CD14-positive monocyte (primary cell): ENCODE results near the gene BRSK2. TPM values are rescaled to one million over a fixed set of nuclear protein-coding genes. Genes with fewer than 3 reads are reported as not detected.

ENCODE experiments used
- DNase-seq, 3 donors: peaks; one replicate each; pipeline ENCODE4 v3.0.0-alpha.2; 2011 to 2022
- H2AFZ ChIP-seq: 2 replicates; pipeline ENCODE4 v1.6.0; 2012; ENCODE audit warnings: mild to moderate bottlenecking, low read depth, low read length, inconsistent platforms; ENCODE audit not compliant: insufficient read depth, poor library complexity, severe bottlenecking
- H3K27ac ChIP-seq, 2 donors: 1 replicate in 1 of 2; 2 replicates in 1 of 2; pipeline ENCODE4 v1.5.1; 2012 to 2013; ENCODE audit warnings: low read length in 2 of 2, control low read depth in 1 of 2, inconsistent platforms in 1 of 2, low read depth in 1 of 2, mild to moderate bottlenecking in 1 of 2
- H3K27me3 ChIP-seq, 2 donors: one replicate each; pipeline versions ENCODE4 v1.6.0 to v1.6.1; 2011 to 2013; ENCODE audit warnings: low read length in 2 of 2; ENCODE audit not compliant: control insufficient read depth in 2 of 2, insufficient read depth in 2 of 2
- H3K36me3 ChIP-seq, 2 donors: replicated peaks in 1 of 2; 1 replicate in 1 of 2; 2 replicates in 1 of 2; pipeline versions ENCODE4 v1.5.1 to v1.6.1; 2012 to 2013; ENCODE audit warnings: low read length in 2 of 2, control low read depth in 1 of 2, inconsistent platforms in 1 of 2, mild to moderate bottlenecking in 1 of 2; ENCODE audit not compliant: insufficient read depth in 2 of 2, control insufficient read depth in 1 of 2
- H3K4me1 ChIP-seq, 2 donors: 1 replicate in 1 of 2; 2 replicates in 1 of 2; pipeline versions ENCODE4 v1.5.1 to v1.6.1; 2012 to 2013; ENCODE audit warnings: low read length in 2 of 2, control low read depth in 1 of 2, inconsistent platforms in 1 of 2, mild to moderate bottlenecking in 1 of 2, moderate library complexity in 1 of 2; ENCODE audit not compliant: insufficient read depth in 2 of 2, control insufficient read depth in 1 of 2
- H3K4me2 ChIP-seq: replicated peaks from 2 replicates; pipeline ENCODE3; 2012; ENCODE audit warnings: low read length, moderate library complexity, mild to moderate bottlenecking; ENCODE audit not compliant: poor library complexity, severe bottlenecking; ENCODE audit errors: extremely low read depth
- H3K4me3 ChIP-seq, 3 experiments: fragments of 200-600 bp in 1 of 3; sonication (generic) in 1 of 3; replicated peaks in 1 of 3; 1 replicate in 2 of 3; 2 replicates in 1 of 3; pipeline ENCODE4 v1.5.1; 2011 to 2013; ENCODE audit warnings: low read length in 3 of 3, mild to moderate bottlenecking in 3 of 3, control low read depth in 2 of 3, low read depth in 2 of 3, inconsistent platforms in 1 of 3, moderate library complexity in 1 of 3
- H3K79me2 ChIP-seq: 2 replicates; pipeline ENCODE4 v1.6.0; 2012; ENCODE audit warnings: mild to moderate bottlenecking, control low read depth, inconsistent platforms, low read length, moderate library complexity; ENCODE audit not compliant: insufficient read depth
- H3K9ac ChIP-seq: 2 replicates; pipeline ENCODE4 v1.6.0; 2017; ENCODE audit warnings: low read length, mild to moderate bottlenecking; ENCODE audit not compliant: insufficient read depth, poor library complexity, severe bottlenecking
- H3K9me3 ChIP-seq, 2 donors: replicated peaks in 1 of 2; 1 replicate in 1 of 2; 2 replicates in 1 of 2; pipeline versions ENCODE4 v1.5.1 to v1.6.1; 2012 to 2013; ENCODE audit warnings: low read length in 2 of 2, control low read depth in 1 of 2; ENCODE audit not compliant: control insufficient read depth in 1 of 2, insufficient read depth in 1 of 2
- H4K20me1 ChIP-seq: 2 replicates; pipeline ENCODE4 v1.6.0; 2012; ENCODE audit warnings: mild to moderate bottlenecking, low read length, control low read depth, moderate library complexity; ENCODE audit not compliant: insufficient read depth
- H3K27ac Mint-ChIP-seq, 7 donors: one replicate each; pipeline ENCODE4 v1.8.0; 2020; ENCODE audit warnings: mild to moderate bottlenecking in 7 of 7, mixed read lengths in 7 of 7, moderate library complexity in 6 of 7, inconsistent platforms in 2 of 7
- H3K27me3 Mint-ChIP-seq, 3 donors: one replicate each; pipeline ENCODE4 v1.8.0; 2021 to 2022; ENCODE audit warnings: low read depth in 3 of 3, mild to moderate bottlenecking in 3 of 3, mixed read lengths in 3 of 3, moderate library complexity in 3 of 3, inconsistent platforms in 1 of 3
- H3K36me3 Mint-ChIP-seq, 2 donors: one replicate each; pipeline ENCODE4 v1.8.0; 2020; ENCODE audit warnings: mixed read lengths in 2 of 2, inconsistent platforms in 1 of 2, mild to moderate bottlenecking in 1 of 2
- H3K4me1 Mint-ChIP-seq: one replicate; pipeline ENCODE4 v1.8.0; 2020; ENCODE audit warnings: mild to moderate bottlenecking, mixed read lengths
- H3K4me3 Mint-ChIP-seq, 2 donors: one replicate each; pipeline ENCODE4 v1.8.0; 2020; ENCODE audit warnings: mild to moderate bottlenecking in 2 of 2, mixed read lengths in 2 of 2, moderate library complexity in 1 of 2
- H3K9me3 Mint-ChIP-seq, 7 donors: one replicate each; pipeline ENCODE4 v1.8.0; 2020 to 2022; ENCODE audit warnings: mixed read lengths in 7 of 7, mild to moderate bottlenecking in 6 of 7, moderate library complexity in 6 of 7, inconsistent platforms in 2 of 7
- WGBS: methylation state at CpG from one replicate; pipeline ENCODE4 v1.1.5; 2013; ENCODE audit warnings: missing lambda C conversion rate; ENCODE audit not compliant: insufficient coverage; 5-methylcytosine and 5-hydroxymethylcytosine counted together
- intact Hi-C, 2 donors: fragments of 100-400 bp; cut with micrococcal nuclease; formaldehyde crosslinking; loops; one replicate each; pipeline versions ENCODE4 v1.15.0 to v1.15.1; 2023
- polyA plus RNA-seq, 3 donors: library from polyadenylated mRNA; depleted of rRNA in 1 of 3; unstranded in 2 of 3; stranded (reverse) in 1 of 3; fragments of 300-500 nt in 2 of 3; fragments of >200 nt in 1 of 3; fragmentation: Illumina TruSeq in 2 of 3; gene quantifications; 1 replicate in 2 of 3; 2 replicates in 1 of 3; pipeline ENCODE4 v1.2.3, GENCODE V29; 2012 to 2021
- TF ChIP-seq, protein P1 (sequence below): fragments of 200-600 bp; IDR thresholded peaks from one replicate; pipeline ENCODE4 v1.8.0; 2022; ENCODE audit warnings: antibody characterized with exemption, mild to moderate bottlenecking

The BRSK2 gene
- polyA plus RNA-seq, 3 donors: 0.13 TPM; not detected in 2

DNA sequence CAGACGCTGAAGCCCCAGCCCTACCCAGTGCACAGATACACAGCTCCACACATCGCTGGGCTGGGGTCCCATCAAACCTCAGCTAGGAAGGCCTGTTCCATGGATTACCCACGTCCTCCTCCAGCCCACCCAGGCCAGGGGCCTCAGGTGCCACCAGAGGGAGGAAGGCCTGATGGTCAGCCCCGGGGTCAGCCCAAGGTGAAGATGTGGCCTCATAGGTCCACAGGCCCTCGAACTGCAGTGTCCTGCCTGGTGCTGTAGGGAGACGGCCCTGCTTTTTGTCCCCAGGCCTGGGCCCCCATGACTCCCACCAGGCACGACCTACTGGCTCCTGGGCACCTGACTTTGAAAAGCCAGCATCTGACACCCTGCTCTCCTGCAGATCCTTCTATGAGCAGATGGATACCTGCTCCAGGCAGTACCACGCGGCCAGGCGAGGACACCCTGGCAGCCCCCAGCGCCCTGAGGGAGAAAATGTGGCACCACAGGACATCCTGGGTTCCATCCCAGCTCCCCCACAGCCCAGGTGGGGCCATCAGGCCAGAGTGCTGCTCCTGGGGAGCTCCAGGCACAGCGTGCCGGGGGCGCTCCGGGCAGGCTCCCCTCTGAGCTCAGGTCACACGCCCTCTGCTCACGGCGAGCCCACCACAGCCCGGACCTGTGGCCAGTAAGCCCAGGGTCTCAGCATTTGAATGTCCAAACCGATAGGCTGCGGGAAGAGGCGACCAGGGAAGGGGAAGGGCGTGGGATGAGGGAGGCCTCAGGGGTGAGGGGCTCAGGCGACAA is 112.6 kb downstream of the BRSK2 start:
- H3K4me1 ChIP-seq: peaks cover 0 to 4% of the 10 kb centered on the region in 2 donors
- H3K36me3 ChIP-seq: peaks cover 6 to 25% of the 10 kb centered on the region in 2 donors
- Mint-ChIP-seq H3K4me3 (no peak overlapping the region), H3K36me3 (peaks cover 20 to 37% of the 10 kb centered on the region in 2 donors), H3K27me3 (peaks cover 0 to 6% (median 2%) of the 10 kb centered on the region in 3 donors), H3K4me1 (peaks cover 12% of the 10 kb centered on the region), H3K9me3 (peaks cover 0 to 9% (median 1%) of the 10 kb centered on the region in 7 donors), H3K27ac (no peak overlapping the region)
- no peak overlapping the region for H3K4me3 ChIP-seq
- peaks cover 100% of the 10 kb centered on the region for H4K20me1 ChIP-seq
- H3K9me3 ChIP-seq: no peaks in the 10 kb centered on the region
- H3K9ac ChIP-seq: no peak overlapping the region
- no peak overlapping the region for H3K4me2 ChIP-seq
- peaks cover 78% of the 10 kb centered on the region for H3K79me2 ChIP-seq
- H3K27ac ChIP-seq: no peak overlapping the region
- no peak overlapping the region for H2AFZ ChIP-seq
- H3K27me3 ChIP-seq: no peaks in the 10 kb centered on the region
- 96% methylated on average over 21 of the region's 24 CpGs for WGBS
- TF ChIP-seq, protein P1, sequence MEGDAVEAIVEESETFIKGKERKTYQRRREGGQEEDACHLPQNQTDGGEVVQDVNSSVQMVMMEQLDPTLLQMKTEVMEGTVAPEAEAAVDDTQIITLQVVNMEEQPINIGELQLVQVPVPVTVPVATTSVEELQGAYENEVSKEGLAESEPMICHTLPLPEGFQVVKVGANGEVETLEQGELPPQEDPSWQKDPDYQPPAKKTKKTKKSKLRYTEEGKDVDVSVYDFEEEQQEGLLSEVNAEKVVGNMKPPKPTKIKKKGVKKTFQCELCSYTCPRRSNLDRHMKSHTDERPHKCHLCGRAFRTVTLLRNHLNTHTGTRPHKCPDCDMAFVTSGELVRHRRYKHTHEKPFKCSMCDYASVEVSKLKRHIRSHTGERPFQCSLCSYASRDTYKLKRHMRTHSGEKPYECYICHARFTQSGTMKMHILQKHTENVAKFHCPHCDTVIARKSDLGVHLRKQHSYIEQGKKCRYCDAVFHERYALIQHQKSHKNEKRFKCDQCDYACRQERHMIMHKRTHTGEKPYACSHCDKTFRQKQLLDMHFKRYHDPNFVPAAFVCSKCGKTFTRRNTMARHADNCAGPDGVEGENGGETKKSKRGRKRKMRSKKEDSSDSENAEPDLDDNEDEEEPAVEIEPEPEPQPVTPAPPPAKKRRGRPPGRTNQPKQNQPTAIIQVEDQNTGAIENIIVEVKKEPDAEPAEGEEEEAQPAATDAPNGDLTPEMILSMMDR: no peak
- intact Hi-C loops: no loop called here
- DNase-seq: no peak

DNA sequence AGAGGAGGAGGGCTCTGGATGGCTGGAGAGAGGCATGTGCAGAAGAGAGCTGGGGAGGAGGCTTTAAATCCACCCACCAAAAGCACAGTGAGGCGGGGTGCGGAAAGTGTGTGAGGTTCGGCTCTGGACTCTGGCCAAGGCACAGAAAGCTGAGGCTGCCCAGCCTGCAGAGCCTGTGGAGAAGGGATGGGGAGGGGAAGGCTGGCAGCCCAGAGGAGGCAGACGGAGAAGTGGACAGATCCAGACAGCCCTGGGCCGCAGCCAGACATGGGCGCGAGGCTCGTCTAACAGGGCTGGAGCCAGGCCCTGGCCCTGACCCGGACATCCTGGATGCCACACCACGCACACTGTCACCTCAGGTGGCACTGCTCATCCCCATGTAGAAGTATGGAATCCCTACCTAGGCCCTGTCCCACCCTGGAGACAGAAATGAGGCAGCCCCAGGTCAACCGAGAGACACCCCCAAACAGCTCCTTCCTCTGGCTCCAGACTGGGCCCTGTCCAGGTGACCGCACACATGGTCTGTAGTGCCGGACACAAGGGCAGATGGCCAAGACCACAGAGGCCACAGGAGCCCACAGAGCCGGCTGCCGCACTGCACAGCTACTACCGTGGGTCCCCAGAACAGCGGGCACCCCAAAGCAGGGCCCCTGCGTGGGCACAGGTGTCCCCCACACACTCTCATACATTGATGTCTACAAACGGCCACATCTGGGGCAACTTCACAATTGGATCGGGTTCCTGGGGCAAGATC is 113.4 kb downstream of the BRSK2 start:
- Mint-ChIP-seq H3K27me3 (peaks cover 0 to 6% (median 2%) of the 10 kb centered on the region in 3 donors), H3K9me3 (peaks cover 0 to 9% (median 1%) of the 10 kb centered on the region in 7 donors), H3K27ac (peak overlapping the region in 1 of 7 donors; percentile 40), H3K36me3 (peaks cover 19 to 37% of the 10 kb centered on the region in 2 donors), H3K4me3 (no peak overlapping the region), H3K4me1 (peaks cover 12% of the 10 kb centered on the region)
- 95% methylated on average over 16 of the region's 20 CpGs for WGBS
- H3K4me2 ChIP-seq: no peak overlapping the region
- H3K4me1 ChIP-seq: no peaks in the 10 kb centered on the region
- no peak overlapping the region for H3K4me3 ChIP-seq
- peaks cover 100% of the 10 kb centered on the region for H4K20me1 ChIP-seq
- TF ChIP-seq, protein P1: no peak
- H3K9me3 ChIP-seq: no peaks in the 10 kb centered on the region
- no peak overlapping the region for H3K9ac ChIP-seq
- peaks cover 80% of the 10 kb centered on the region for H3K79me2 ChIP-seq
- no peak overlapping the region for H3K27ac ChIP-seq
- intact Hi-C loops: no loop called here
- H3K27me3 ChIP-seq: no peaks in the 10 kb centered on the region
- DNase-seq: no peak
- no peak overlapping the region for H2AFZ ChIP-seq
- peaks cover 6 to 25% of the 10 kb centered on the region in 2 donors for H3K36me3 ChIP-seq
